Left forelimb (tissue), 1 donor: ENCODE results near the gene PSPC1.
"Not testable (repeated sequence)": the region's sequence is repeated elsewhere in the genome, so short reads cannot be mapped to it uniquely, and the experiment has no call there.

ENCODE experiments used
- DNase-seq: peaks from one replicate; pipeline ENCODE4 v3.0.0-alpha.2; 2018; ENCODE audit warnings: low spot score

PSPC1 gene

GRCh38 chr13:19782727-19783682 is at the start of gene PSPC1:
Gene PSPC1, minus strand, starts transcription at chr13:19782945. Its CDS starts 188 bp downstream, at chr13:19782757.
- peak; percentile 95 for DNase-seq

GRCh38 chr13:19822673-19823072 is 39.9 kb upstream of the PSPC1 start:
- DNase-seq = no peak

DNA sequence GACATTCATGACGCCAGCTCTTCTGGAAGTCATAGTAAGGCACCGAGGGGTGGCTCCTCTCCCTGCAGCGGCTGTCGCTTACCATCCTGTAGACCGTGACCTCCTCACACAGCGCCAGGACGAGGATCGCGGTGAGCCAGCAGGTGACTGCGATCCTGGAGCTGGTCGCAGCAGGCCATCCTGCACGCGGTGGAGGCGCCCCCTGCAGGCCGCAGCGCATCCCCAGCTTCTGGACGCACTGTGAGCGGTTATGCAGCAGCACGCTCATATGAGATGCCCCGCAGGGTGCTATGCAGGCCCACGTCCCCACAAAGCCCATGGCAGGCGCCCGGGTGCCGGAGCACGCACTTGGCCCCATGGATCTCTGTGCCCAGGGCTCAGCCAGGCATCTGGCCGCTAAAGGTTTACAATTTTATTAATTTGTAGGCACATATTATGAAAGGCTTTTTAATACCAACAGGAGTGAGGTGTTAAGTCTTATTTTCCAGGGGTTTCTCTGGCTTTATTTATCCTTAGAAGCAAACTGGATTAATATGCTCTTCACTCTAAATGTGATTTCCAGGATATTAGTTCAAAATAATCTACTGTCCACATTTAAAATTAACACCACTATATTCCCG is 35.6 kb upstream of the PSPC1 start:
- DNase-seq = no peak

- no peak for DNase-seq
Measured at GRCh38 chr13:19817510-19818158, 34.9 kb upstream of the PSPC1 start.

- no peak for DNase-seq
Measured at GRCh38 chr13:19817106-19817505, 34.4 kb upstream of the PSPC1 start.

DNA sequence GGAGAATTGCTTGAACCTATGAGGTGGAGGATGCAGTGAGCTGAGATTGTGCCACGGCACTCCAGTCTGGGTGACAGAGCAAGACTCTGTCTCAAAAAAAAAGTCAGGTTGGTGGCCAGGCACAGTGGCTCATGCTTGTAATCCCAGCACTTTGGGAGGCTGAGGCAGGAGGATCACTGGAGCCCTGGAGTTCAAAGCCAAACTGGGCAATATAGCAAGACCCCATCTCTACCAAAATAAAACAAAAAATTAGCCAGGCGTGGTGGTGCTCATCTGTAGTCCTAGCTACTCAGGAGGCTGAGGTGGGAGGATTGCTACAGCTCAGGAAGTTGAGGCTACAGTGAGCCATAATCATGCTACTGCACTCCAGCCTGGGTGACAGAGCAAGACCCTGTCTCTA is 33.1 kb upstream of the PSPC1 start:
- DNase-seq = not testable (repeated sequence)

GRCh38 chr13:19810996-19811881 is 28.5 kb upstream of the PSPC1 start:
- no peak for DNase-seq

GRCh38 chr13:19810151-19810550 is 27.4 kb upstream of the PSPC1 start:
- no peak for DNase-seq

GRCh38 chr13:19805765-19806164 is 23.0 kb upstream of the PSPC1 start:
- no peak for DNase-seq

DNA sequence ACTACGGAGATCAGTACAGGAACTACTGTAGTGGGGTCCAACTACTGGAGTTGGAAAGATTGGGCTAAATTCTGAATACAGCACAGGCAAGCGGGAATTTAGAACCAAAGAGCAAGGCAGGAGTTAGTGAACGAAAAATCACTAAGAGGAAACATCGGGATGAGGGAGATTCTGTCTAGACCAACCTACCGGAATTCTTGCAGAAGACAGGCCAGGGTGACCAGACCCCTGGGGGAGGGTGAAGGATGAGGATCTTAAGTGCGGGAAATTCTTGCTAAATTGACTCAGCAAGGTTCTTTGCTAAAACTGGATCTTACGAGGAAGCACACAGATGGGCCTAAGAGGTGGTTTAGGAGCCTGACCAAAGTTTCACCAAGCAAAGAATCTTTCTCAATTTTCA is 13.2 kb upstream of the PSPC1 start:
- no peak for DNase-seq

DNA sequence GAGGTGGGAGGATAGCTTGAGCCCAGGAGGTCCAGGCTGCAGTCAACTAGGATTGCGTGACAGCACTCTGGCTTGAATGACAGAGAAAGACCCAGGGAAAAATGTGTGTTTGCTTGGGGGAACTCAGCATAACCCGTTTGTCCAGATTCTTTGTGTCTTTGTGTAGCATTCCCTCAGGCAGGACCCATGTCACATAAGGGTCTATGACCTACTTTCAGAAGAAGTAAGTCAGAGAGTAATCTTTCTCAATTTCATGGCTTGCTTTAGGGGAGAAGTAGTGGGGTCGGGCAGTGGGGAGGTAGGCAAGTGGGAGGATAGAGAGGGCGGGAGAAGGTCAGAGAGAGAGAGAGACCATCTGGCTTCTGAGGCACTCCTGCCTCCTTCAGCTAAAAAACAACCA is 11.9 kb upstream of the PSPC1 start:
- no peak for DNase-seq

DNA sequence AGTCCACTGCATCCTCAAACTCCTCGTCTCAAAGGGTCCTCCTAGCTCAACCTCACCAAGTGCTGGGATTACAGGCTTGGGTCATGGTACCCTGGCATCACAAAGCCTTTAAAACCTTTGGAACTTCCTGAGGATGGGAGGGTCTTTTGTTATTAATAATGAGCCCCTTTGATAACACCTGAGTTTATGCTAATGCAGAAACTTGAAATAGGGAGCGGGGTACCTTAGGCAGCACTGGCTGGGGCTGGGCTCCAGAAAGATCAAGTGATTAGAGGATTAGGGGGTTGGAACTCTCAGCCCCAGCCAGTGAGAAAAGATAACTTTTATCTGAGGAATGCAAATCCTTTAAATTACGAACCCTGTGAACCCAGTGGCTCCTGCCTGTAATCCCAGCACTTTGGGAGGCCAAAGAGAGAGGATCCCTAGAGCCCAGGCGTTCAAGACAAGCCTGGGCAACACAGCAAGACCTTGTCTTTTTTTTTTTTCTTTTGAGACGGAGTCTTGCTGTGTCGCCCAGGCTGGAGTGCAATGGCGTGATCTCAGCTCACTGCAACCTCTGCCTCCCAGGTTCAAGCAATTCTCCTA is 9.3 kb upstream of the PSPC1 start:
- DNase-seq = no peak

DNA sequence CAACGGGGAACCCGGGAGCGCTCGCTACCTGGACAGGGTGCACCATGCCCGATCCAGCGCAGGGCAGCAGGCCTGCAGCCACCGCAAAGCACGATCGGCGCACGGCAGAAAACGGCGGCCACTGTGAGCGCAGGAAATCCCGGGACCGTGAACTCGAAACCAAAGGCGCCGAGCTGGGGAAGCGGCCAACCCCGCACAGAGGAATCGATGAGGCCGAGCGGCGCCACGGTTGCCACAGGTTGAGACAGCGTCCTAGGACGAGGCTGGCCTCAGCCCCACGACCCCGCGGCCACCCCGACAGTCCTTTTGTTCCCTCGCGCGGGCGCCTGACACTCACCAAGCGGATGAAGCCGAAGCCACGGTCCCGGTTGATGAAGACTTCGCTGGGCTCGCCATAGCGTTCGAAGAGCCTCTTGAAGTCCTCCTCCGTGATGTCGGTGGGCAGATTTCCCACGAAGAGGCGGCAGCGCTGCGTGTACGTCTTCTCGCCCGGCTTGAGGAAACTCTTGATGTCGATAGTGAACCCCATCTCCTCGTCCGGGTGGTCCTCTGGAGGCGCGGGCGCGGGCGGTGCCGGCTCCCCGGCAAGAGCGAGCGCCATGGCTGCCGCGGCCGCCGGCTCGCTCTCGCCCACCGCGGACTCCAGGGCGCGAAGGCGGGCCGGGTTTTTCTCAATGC is 557 bp downstream of the PSPC1 start:
- DNase-seq = peak; percentile 76

GRCh38 chr13:19781526-19781925 is 1.2 kb downstream of the PSPC1 start:
- DNase-seq = no peak

DNA sequence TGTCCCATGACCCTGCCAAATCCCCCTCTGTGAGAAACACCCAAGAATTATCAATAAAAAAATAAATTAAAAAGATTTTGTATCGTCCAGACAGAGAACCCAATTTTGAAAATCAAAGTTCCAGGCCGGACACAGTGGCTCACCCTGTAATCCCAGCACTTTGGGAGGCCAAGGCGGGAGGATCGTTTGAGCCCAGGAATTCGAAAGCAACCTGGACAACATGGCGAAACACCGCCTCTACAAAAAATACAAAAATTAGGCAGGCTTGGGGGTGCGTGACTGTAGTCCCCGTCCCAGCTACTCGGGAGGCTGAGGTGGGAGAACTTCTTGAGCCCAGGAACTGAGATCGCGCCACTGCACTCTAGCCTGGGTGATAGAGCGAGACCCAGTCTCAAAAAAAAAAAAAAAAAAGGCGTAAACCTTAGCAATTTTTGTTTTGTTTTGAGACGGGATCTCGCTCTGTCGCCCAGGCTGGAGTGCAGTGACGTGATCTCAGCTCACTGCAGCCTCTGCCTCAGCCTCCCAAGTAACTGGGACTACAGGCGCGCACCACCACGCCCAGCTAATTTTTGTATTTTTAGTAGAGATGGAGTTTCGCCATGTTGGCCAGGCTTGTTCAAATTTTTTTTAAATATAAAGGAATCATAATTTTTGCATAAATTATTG is 1.9 kb downstream of the PSPC1 start:
- DNase-seq = not testable (repeated sequence)

DNA sequence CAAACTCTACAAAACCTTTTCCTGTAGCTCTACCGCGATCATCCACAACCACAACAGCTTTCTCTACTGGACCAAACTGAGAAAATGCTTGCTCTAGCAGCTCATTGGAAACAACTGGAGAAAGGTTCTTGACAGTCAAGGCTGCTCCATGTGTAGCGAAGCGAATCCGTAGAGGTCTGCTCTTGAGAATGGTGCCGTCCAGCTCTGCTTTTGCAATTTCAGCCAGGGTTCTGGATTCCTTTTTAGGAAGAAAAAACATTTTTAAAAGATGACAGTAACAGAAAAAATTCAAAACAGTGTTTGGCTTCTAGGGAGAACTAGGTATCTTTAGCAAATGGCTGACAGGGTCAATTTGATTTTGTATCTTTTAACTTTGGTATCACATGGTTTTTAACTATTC is 10.4 kb downstream of the PSPC1 start:
- DNase-seq = no peak

GRCh38 chr13:19769854-19770253 is 12.9 kb downstream of the PSPC1 start:
- no peak for DNase-seq

- DNase-seq = no peak
Measured at GRCh38 chr13:19767966-19768365, 14.8 kb downstream of the PSPC1 start.

DNA sequence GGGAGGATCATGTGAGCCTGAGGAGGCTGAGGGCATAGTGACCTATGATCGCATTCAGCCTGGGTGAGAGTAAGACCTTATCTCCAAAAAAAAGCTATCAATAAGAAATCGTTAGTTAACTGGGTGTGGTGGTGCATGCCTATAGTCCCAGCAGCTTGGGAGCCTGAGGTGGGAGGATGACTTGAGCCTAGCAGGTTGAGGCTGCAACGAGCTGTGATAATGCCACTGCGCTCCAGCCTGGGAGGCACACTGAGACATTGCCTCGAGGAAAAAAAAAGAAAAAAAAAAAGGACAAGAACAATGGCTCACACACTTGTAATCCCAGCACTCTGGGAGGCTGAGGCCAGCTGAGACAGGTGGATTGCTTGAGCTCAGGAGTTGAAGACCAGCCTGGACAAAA is 16.2 kb downstream of the PSPC1 start:
- DNase-seq = no peak

DNA sequence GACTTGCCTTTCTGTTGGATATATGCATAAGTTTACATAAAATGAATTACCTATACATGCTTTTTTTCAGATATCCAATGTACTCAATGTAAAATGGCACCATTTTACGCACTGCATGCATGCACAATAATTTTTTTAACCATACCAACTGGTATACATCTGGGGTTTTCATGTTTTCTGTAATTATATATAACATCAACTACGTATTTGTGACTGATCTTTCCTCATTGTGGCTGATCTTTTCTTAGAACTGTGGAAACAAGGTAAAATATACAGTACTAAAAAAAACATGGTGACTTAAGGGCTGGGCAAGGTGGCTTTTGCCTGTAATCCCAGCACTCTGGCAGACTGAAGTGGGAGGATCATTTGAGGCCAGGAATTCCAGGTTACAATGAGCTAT is 18.5 kb downstream of the PSPC1 start:
- DNase-seq = no peak
